ENCODE measurements around the gene EXT2. TPM values are rescaled to one million over a fixed set of nuclear protein-coding genes. Genes with fewer than 3 reads are reported as not detected.

The EXT2 gene
- total RNA-seq, 1 experiment from 2014 or later, result 204 TPM

DNA sequence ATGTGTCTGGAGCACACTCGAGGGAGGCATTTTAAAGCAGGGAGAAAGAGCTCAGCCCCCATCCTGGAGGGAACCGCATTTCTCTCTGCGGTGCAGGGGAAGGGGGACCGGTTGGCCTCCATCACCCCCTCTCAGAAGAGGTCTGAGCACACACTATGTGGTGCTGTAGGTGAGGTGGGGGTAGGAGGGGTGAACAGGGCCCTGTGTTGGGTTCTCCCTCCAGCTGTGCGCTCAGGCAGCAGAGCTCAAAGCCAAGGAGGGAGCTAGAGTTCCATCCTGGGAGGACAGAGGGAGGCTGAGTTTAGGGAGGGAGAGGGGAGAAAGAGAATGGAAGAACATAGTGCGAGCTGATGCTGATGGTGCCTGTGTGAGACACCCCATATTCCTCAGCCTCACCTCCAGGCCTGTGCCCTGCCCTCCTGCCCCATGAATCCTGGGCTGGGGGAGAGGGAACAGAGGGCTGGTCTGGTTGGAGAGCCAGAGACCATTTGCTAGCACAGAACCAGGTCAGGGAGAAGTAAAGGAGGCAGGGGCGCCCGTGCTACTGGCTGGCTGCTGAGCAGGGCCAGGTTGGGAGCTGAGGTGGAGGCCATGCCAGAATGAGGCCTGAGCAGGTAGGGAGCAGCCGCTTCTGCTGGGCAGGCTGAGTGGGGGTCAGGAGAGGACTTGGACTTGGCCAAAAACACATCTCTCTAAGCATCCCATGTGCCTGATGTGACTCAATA is 170.7 kb downstream of the EXT2 start:
- no peak for DNase-seq (ENCODE audit: low spot score)

- no peak for DNase-seq (ENCODE audit: low spot score)
These were observed 171.7 kb downstream of the EXT2 start for GRCh38 chr11:44267006-44267749.

DNA sequence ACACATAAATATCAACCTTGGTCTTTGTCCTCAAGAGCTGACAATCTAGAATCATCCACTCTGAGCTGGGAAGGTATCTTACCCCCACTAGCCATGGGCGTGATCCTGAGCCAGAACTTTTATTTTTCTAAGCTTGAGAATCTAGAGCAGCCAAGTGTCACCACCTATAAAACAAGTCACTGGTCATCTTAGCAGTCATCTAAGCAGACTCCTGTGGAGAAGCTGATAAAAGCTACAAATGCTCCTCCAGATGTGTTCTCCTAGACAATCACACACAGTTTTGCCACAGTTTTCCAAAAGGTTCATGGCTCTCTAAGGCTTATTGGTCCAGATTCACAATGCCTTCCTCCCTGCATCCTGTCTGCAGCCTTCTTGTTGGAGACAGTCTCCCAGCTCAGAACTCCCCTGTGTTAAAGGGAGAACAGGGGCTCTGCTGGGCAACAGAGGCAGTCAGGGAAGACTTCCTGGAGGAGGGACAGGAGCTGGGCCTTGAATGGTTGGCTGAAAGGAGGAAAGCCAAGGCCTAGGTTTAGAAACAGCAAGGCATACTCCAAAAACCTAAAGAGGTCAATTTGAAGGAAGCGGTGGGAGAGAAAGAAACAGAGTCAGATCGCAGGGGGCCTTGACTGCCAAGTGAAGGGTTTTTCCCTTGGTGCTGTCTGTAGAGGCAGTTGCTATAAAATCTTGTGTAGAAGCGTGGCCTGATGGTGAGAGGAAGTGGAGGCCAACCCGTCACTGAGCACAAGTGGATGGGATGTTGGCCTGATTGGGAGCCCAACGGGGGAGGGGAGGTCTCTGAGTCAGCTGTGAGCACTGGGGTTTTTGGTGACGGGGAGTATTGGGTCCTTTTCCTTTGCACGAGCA is 172.5 kb downstream of the EXT2 start:
- DNase-seq (ENCODE audit: low spot score), result no peak

DNA sequence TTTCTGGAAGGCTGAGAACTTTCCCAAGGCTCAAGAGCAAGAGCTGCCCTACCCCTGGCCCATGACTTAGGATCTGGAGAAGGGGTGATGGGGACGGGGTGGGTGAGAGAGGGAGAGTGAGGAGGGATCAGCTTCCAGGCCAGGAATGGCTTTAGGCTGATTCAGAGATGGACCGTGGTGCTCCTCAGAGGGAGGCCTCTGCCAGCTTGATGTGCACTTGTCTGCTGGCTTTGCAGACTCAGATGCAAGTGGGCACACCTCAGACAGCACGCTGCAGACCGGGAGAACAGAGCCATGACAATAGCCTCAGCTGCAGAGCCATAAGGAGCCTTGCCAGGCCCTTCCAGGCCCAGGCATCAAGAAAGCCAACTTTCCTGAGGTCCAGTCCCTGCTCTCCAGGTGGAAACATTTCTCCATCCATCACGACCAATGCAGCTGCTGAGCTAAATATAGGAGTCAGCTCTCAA is 173.2 kb downstream of the EXT2 start:
- no peak for DNase-seq (ENCODE audit: low spot score)

- DNase-seq (ENCODE audit: low spot score), result no peak
These were observed 174.2 kb downstream of the EXT2 start for GRCh38 chr11:44269369-44270351.

- no peak for DNase-seq (ENCODE audit: low spot score)
These were observed 175.2 kb downstream of the EXT2 start for GRCh38 chr11:44270403-44271273.

DNA sequence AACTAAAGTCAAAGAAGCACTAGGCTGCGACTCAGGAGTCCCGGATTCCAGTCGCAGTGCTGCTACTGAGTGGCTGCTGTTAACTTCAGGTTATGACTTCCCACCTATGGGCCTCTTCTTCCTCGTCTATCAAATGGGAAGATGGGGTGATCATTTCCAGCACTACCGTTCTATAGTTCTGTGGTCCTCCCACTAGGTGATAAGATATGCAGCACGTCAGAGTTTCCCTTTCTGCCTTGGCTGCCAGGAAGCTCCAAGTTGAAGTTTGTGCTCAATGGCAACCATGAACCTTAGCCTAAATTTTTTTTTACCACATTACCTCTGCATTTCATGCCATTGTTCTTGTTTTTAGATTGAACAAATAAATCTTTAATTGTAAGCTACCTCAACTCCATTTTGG is 175.8 kb downstream of the EXT2 start:
- no peak for DNase-seq (ENCODE audit: low spot score)

DNA sequence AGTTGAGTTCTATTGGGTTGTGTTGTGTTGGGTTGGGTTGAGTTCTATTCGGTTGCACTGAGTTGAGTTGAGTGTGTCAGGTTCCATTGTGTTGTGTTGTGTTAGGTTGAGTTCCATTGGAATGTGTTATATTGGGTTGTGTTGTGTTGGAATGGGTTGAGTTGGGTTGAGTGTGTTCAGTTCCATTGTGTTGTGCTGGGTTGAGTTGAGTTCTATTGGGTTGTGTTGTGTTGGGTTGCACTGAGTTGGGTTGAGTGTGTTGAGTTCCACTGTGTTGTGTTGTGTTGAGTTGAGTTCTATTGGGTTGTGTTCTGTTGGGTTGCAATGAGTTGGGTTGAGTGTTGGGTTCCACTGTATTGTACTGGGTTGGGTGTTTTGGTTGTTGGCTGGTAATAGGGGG is 178.9 kb downstream of the EXT2 start:
- no peak for DNase-seq (ENCODE audit: low spot score)

GRCh38 chr11:44275241-44275640 is 179.8 kb downstream of the EXT2 start:
- no peak for DNase-seq (ENCODE audit: low spot score)

DNA sequence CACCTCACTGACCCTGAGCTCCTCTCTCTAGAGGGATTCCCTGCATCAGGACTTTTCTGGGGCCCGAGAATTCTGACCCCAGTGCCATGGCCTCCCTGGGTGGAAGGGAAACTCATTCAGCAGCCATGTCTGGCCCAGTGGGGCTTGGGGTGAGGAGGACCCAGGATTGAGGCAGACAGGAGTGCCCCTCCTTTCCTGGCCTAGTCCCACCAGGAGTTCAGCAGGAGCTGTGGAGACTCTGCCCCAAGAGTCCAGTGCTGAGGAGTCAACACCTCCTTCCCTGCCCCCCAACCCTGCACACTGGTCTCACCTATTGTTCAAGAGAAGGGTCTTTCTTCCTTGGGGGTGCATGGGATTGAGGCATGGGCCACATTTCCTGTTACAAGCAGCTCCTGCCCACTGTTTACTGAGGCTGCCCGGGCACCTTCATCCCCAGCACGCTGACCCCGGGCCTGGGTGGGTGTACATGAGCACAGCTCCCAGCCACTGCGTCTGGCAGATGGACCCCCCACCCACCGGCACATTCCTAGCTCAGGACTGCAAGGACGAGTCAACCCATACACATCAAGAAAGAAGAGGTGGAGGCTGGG is 180.6 kb downstream of the EXT2 start:
- no peak for DNase-seq (ENCODE audit: low spot score)

- no peak for DNase-seq (ENCODE audit: low spot score)
These were observed 182.0 kb downstream of the EXT2 start for GRCh38 chr11:44277196-44278090.

DNA sequence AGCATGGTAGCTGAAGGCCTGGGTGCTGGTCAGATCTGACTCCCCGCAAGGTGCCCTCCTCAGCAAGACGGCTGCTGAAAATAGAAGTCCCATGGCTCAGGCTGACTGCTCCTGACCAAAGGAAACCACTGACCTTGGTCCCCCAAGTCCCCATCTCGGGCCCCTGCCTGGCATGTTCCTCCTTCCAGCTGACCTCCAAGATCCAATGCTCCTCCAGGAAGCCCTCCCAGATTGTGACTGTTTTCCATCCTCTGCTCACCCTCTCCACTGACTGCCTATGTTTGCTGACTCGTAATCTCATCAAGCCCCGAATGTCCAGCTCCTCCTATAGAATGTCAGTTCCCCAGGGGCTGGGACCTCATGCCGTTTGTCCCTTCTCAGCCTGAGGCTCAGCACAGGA is 184.0 kb downstream of the EXT2 start:
- no peak for DNase-seq (ENCODE audit: low spot score)

DNA sequence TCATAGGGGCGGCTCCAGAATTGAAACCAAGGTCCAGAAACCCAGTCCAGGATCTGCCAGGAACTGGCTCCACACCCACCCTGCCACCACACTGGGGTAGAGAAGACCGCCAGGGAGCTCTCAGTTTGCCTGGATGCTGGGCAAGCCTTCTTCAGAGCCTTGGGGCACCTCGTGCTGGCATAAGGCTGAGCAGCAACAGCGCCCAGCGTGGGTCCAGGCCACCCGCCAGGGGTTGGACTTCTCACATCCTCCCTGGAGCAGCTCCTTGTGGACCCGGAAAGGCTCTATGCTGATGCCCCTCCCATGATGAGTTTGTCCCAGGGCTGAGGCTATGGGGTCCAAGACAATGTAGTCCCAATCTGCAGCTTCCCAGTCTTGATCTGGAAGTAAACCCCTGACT is 184.8 kb downstream of the EXT2 start:
- no peak for DNase-seq (ENCODE audit: low spot score)

DNA sequence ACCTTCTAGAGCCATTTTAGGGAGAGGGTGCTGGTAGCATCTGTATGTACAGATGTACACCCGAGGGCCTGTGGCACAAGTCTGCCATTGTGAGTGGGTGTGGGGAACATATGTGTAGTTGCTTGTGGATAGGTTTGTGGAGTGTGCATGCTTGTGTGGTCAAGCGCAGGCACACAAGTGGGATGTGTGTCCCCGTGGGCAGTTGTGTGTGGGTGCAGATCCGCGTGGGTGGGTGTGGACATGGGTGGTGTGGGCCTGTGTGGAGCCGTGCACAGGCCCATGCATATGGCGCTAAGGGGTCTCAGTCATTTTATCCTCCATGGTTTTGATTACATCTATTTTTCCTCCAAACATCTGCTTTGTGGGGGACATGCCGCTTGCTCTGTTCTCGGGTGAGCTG is 185.7 kb downstream of the EXT2 start:
- DNase-seq (ENCODE audit: low spot score), result no peak

GRCh38 chr11:44282620-44283019 is 187.1 kb downstream of the EXT2 start:
- DNase-seq (ENCODE audit: low spot score), result no peak

- DNase-seq (ENCODE audit: low spot score), result no peak
These were observed 190.3 kb downstream of the EXT2 start for GRCh38 chr11:44285756-44286155.

GRCh38 chr11:44286268-44286880 is 190.9 kb downstream of the EXT2 start:
- DNase-seq (ENCODE audit: low spot score), result peak; percentile 75

DNA sequence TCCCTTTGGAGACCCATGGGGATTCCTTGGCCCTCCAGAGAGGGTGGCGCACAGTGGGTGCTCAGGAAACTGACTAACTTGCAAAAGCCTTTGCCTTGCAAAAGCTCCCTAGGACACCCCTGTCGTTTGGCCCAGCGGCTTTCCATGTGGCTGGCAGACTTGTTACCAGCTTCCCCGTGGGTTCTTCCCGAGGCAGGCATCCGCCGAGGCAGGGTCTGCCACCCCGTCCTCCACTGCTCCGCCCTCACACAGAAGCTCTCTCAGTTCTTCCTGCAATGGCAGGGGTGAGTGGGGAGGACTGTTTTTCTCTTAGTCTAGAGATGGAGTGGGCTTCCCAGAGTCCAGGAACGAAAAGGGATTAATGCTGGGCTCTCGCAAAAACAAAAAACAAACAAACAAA is 191.4 kb downstream of the EXT2 start:
- no peak for DNase-seq (ENCODE audit: low spot score)

Data from H4 (cell line).